Measurements from ENCODE around the gene SMG9.

The SMG9 gene

DNA sequence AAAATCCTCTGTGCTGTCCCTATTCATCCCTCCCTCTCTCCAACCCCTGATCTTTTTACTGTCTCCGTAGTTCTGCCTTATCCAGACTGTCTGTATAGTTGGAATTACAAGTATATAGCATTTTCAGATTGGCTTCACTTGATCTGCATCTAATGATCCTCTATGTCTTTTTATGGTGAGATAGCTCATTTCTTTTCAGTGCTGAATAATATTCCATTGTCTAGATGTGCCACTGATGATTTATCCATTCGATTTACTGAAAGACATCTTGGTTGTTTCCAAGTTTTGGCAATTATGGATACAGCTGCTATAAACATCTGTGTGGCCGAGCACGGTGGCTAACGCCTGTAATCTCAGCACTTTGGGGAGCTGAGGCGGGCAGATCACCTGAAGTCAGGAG, 19.7 kb downstream of the SMG9 start:
- no peak overlapping the region for H3K9ac ChIP-seq
- no peak overlapping the region for H3K4me3 ChIP-seq (IDR thresholded peaks at IDR 0.05; ENCODE audit: insufficient read depth, low read depth, low read length)
- TF ChIP-seq, protein P1, sequence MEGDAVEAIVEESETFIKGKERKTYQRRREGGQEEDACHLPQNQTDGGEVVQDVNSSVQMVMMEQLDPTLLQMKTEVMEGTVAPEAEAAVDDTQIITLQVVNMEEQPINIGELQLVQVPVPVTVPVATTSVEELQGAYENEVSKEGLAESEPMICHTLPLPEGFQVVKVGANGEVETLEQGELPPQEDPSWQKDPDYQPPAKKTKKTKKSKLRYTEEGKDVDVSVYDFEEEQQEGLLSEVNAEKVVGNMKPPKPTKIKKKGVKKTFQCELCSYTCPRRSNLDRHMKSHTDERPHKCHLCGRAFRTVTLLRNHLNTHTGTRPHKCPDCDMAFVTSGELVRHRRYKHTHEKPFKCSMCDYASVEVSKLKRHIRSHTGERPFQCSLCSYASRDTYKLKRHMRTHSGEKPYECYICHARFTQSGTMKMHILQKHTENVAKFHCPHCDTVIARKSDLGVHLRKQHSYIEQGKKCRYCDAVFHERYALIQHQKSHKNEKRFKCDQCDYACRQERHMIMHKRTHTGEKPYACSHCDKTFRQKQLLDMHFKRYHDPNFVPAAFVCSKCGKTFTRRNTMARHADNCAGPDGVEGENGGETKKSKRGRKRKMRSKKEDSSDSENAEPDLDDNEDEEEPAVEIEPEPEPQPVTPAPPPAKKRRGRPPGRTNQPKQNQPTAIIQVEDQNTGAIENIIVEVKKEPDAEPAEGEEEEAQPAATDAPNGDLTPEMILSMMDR (conservative IDR thresholded peaks at IDR 0.05; ENCODE audit: low read depth, low read length) = no peak
- no peaks in the 10 kb centered on the region for H3K79me2 ChIP-seq (ENCODE audit: insufficient read depth, low read depth)
- H3K36me3 ChIP-seq (ENCODE audit: insufficient read depth) = no peaks in the 10 kb centered on the region
- H3K27me3 ChIP-seq (ENCODE audit: insufficient read depth, low read depth) = no peaks in the 10 kb centered on the region
- no peaks in the 10 kb centered on the region for H4K20me1 ChIP-seq (ENCODE audit: insufficient read depth)
- H2AFZ ChIP-seq (ENCODE audit: low read depth) = no peak overlapping the region
- H3K4me2 ChIP-seq = no peak overlapping the region
- no peak overlapping the region for H3K27ac ChIP-seq
- H3K4me1 ChIP-seq (ENCODE audit: low read depth, poor library complexity, severe bottlenecking) = no peaks in the 10 kb centered on the region

DNA sequence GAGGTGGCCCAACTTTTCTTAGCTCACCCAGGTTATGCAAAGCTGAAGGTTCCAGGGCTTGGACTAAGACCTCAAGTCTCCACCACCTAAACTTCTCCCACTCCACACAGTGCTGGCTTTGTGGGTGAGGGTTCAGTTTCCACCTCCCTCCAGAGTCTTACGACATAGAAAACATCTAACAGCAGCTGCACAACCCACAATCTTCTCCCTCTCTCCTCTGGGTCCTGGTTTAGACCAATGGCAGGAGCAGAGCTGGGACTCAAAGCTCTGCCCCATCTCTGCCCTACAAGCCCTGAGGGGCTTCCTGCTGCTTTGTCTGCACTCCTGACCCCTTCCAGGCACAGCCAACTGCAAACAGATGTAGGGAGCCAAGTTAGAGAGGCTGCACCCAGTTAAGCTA, 22.9 kb downstream of the SMG9 start:
- Histone ChIP-seq H4K20me1 (ENCODE audit: insufficient read depth) (no peaks in the 10 kb centered on the region), H3K79me2 (ENCODE audit: insufficient read depth, low read depth) (no peaks in the 10 kb centered on the region), H3K4me3 (IDR thresholded peaks at IDR 0.05; ENCODE audit: insufficient read depth, low read depth, low read length) (no peak overlapping the region), H3K4me1 (ENCODE audit: low read depth, poor library complexity, severe bottlenecking) (no peaks in the 10 kb centered on the region), H3K27ac (no peak overlapping the region), H3K4me2 (no peak overlapping the region), H3K27me3 (ENCODE audit: insufficient read depth, low read depth) (no peaks in the 10 kb centered on the region), H2AFZ (ENCODE audit: low read depth) (no peak overlapping the region), H3K9ac (no peak overlapping the region), H3K36me3 (ENCODE audit: insufficient read depth) (no peaks in the 10 kb centered on the region)
- TF ChIP-seq, protein P1 (conservative IDR thresholded peaks at IDR 0.05; ENCODE audit: low read depth, low read length) = no peak

DNA sequence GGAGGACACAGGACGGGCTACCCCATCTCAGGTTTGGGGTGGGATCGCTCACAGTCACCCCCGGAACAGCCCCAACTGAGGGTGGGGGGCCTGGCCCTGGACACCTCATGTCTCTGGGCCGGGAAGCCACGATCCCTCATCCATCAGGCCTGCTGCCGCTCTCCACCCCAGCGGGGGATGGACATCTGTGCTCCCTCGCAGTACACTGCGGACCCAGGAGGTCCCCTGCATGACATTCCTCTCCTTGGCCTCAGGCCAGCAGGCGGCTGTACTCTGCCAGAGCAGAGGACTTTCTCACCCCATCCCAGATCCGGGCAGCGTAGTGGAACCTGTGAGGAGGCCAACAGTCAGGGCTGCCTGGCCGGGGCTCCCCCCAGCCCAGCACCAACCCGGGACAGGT, 23.4 kb downstream of the SMG9 start:
- Histone ChIP-seq H3K79me2 (ENCODE audit: insufficient read depth, low read depth) (no peaks in the 10 kb centered on the region), H3K4me2 (no peak overlapping the region), H3K4me1 (ENCODE audit: low read depth, poor library complexity, severe bottlenecking) (no peaks in the 10 kb centered on the region), H2AFZ (ENCODE audit: low read depth) (no peak overlapping the region), H3K27me3 (ENCODE audit: insufficient read depth, low read depth) (no peaks in the 10 kb centered on the region), H3K9ac (no peak overlapping the region), H3K36me3 (ENCODE audit: insufficient read depth) (no peaks in the 10 kb centered on the region), H3K27ac (no peak overlapping the region), H3K4me3 (IDR thresholded peaks at IDR 0.05; ENCODE audit: insufficient read depth, low read depth, low read length) (no peak overlapping the region), H4K20me1 (ENCODE audit: insufficient read depth) (no peaks in the 10 kb centered on the region)
- TF ChIP-seq, protein P1 (conservative IDR thresholded peaks at IDR 0.05; ENCODE audit: low read depth, low read length) = no peak

DNA sequence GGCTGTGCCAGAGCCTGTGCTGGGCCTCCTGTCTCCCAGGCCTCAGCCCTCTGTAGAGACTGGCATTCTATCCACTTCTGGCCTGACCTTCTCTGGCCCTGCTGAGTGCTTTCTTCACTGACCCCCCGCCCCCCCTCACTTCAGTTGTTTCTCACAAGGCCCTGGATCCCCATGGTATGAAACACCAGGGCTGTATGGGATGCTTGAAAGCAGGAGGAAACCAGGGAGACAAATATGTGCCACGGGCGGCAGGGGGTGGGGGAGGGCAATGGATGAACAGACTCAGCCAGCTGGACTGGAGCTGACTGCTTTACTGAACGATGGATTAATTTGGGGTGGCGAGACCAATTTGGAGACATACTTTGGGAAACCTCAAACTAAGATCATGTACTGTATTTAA, 24.8 kb downstream of the SMG9 start:
- Histone ChIP-seq H3K4me2 (no peak overlapping the region), H4K20me1 (ENCODE audit: insufficient read depth) (no peaks in the 10 kb centered on the region), H3K9ac (no peak overlapping the region), H3K79me2 (ENCODE audit: insufficient read depth, low read depth) (no peaks in the 10 kb centered on the region), H3K4me3 (IDR thresholded peaks at IDR 0.05; ENCODE audit: insufficient read depth, low read depth, low read length) (no peak overlapping the region), H3K27me3 (ENCODE audit: insufficient read depth, low read depth) (no peaks in the 10 kb centered on the region), H3K36me3 (ENCODE audit: insufficient read depth) (no peaks in the 10 kb centered on the region), H3K27ac (no peak overlapping the region), H3K4me1 (ENCODE audit: low read depth, poor library complexity, severe bottlenecking) (no peaks in the 10 kb centered on the region), H2AFZ (ENCODE audit: low read depth) (no peak overlapping the region)
- TF ChIP-seq, protein P1 (conservative IDR thresholded peaks at IDR 0.05; ENCODE audit: low read depth, low read length) = no peak

DNA sequence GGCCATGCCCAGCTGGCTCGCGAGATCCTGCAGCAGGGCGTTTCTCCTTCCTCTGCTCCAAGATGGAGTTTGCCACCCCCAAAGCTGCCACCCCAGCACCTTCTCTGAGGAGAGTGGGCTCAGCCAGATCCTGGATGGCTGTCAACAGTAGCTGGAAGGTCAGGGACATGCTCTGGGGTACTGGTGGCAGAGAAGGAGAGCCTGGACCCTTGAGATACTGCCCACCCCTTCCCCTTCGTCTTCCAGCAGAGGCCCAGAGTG, 27.2 kb downstream of the SMG9 start:
- Histone ChIP-seq H3K9ac (no peak overlapping the region), H4K20me1 (ENCODE audit: insufficient read depth) (no peaks in the 10 kb centered on the region), H3K4me2 (no peak overlapping the region), H3K79me2 (ENCODE audit: insufficient read depth, low read depth) (no peaks in the 10 kb centered on the region), H3K4me3 (IDR thresholded peaks at IDR 0.05; ENCODE audit: insufficient read depth, low read depth, low read length) (no peak overlapping the region), H3K4me1 (ENCODE audit: low read depth, poor library complexity, severe bottlenecking) (no peaks in the 10 kb centered on the region), H2AFZ (ENCODE audit: low read depth) (no peak overlapping the region), H3K27me3 (ENCODE audit: insufficient read depth, low read depth) (no peaks in the 10 kb centered on the region), H3K27ac (no peak overlapping the region), H3K36me3 (ENCODE audit: insufficient read depth) (no peaks in the 10 kb centered on the region)
- TF ChIP-seq, protein P1 (conservative IDR thresholded peaks at IDR 0.05; ENCODE audit: low read depth, low read length) = no peak
